OCI-M2 (cell line): ENCODE measurements around the gene IL36RN.
"Not testable (repeated sequence)": the region's sequence is repeated elsewhere in the genome, so short reads cannot be mapped to it uniquely, and the experiment has no call there.

Experiments used
- DNase-seq: peaks from one replicate; lab custom pipeline; 2025; ENCODE audit not compliant: unreplicated experiment; lab: John Stamatoyannopoulos, UW

IL36RN gene

GRCh38 chr2:113096842-113097618, 38.0 kb downstream of the IL36RN start:
- DNase-seq = not testable (repeated sequence)

DNA sequence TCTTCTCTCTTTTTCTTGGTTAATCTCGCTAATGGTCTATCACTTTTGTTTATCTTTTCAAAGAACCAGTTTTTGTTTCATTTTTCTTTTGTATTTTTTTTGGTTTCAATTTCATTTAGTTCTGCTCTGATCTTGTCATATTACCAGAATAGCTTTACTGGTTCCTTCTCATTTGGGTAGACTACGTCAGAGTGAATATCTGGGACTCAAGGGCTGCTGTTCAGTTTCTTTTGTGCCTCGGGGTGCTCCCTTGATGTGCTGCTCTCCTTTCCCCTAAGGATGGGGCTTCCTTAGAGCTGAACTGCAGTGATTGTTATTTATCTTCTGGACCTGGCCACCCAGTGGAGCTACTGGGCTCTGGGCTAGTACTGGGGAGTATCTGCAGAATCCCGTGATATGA, 39.0 kb downstream of the IL36RN start:
- DNase-seq = no peak

DNA sequence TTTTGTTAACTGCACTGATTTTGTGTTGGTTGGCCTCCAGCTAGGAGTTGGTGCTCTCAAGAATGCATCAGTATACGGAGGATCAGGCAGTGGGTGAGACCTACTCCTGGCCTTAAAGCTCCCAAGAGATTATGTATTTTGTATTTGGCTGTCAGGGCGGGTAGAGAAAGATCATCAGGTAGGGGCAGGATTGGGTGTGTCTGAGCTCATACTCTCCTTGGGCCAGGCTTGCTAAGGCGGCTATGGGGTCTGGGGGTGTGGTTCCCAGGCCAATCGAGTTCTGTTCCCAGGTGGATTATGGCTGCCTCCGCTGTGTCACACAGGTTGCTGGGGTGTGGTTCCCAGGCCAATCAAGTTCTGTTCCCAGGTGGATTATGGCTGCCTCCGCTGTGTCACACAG, 39.5 kb downstream of the IL36RN start:
- no peak for DNase-seq

DNA sequence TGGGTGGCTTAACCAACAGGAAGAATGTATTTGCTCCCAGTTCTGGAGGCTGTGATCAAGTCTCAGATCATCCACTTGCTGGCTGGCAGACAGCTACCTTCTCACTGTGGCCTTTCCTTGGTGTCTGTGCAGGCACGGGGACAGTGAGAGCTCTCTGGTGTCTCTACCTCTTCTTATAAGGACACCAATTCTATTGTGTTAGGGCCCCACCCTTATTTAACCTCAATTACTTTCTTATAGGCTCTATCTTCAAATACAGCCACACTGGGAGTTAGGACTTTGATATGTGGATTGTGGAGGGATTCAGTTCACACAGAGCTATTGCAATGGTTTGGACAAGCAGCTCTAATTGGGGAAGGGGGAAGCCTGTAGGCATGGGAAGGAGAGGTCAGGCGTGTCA, 43.1 kb downstream of the IL36RN start:
- DNase-seq = no peak

DNA sequence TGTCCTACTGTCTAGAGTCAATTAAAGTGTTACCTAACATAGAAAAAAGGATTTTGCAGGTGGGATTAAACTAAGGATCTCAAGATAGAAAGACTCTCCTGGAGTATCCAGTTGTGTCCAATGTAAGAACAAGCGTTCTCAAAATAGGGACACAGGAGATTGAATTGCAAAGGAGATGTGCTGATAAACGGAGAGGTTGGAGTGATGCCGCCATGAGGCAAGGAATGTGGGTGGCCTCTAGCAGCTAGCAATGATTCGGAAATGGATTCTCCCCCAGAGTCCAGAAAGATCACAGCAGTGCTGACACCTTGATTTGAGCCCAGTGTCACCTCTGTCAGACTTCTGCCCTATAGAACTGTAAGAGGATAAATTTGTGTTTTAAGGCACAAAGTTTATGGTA, 44.3 kb downstream of the IL36RN start:
- no peak for DNase-seq

DNA sequence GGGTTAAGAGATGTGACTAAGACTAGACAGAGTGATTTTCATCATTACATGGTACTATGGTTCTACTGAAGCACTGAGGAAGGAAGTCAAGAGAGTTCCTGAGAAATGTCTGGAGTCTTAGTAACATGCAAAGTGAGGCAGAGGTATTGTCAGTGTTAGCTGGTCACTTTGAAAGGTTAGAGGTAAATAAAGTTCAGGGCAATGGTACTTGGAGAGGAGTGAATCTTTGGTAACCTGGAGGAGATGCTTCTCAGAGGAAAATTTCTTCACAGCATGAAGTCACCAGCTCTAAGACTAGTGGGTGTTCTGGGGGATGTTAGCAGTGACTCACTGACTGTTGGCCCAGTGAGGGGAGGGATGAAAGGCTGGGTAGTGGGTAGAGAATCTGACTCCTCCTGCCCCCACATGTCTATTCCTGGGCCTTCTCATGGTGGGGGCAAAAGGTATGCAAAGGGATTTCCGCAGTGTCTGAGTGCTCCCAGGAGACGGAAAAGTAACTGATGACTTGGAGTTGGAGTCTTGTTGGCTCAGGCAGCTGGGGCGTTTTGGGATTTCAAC, 45.1 kb downstream of the IL36RN start:
- no peak for DNase-seq

GRCh38 chr2:113105047-113105785, 46.2 kb downstream of the IL36RN start:
- DNase-seq = no peak

- DNase-seq = no peak
Measured at GRCh38 chr2:113111121-113111520, 52.1 kb downstream of the IL36RN start.

- no peak for DNase-seq
Measured at GRCh38 chr2:113111823-113112287, 52.9 kb downstream of the IL36RN start.

GRCh38 chr2:113112441-113112840, 53.4 kb downstream of the IL36RN start:
- DNase-seq = no peak

- no peak for DNase-seq
Measured at GRCh38 chr2:113112871-113113270, 53.9 kb downstream of the IL36RN start.

DNA sequence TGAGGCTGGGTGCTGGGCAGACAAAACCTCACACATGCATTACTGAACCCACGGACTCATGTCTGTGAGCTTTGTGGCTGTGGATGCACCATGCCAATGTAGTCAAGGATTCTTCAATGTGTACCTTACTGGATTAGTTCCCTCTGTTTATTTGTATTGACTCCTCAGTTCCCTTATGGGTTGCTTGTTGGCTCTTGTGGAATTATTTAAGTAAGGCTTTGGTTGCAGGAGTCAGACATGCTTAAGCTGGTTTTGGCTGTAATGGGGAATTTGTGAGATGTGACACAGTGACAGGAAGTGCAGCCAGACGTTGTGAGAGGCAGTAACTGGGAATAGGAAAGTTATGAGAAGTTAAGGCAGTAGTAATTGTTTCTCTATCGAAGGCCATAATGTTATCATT, 54.8 kb downstream of the IL36RN start:
- no peak for DNase-seq
